WERI-Rb-1 (cell line): Measurements from ENCODE around the gene FOXD2.

Experiments
- DNase-seq: peaks from one replicate; pipeline ENCODE4 v3.0.0-alpha.2; 2020
- H3K27ac ChIP-seq: fragments of 250-450 bp; sonication (Bioruptor Pico); 2 replicates; pipeline ENCODE4 v1.5.1; 2020; ENCODE audit warnings: mild to moderate bottlenecking, moderate library complexity
- H3K27me3 ChIP-seq: fragments of 250-450 bp; sonication (Bioruptor Pico); 2 replicates; pipeline ENCODE4 v1.5.1; 2021; ENCODE audit warnings: mild to moderate bottlenecking, low read depth, moderate library complexity; ENCODE audit not compliant: insufficient read depth, severe bottlenecking
- H3K36me3 ChIP-seq: fragments of 250-450 bp; sonication (Bioruptor Pico); 2 replicates; pipeline ENCODE4 v1.5.1; 2020; ENCODE audit warnings: mild to moderate bottlenecking, moderate library complexity
- H3K4me3 ChIP-seq: 2 replicates; pipeline ENCODE4 v1.5.1; 2011; ENCODE audit warnings: low read depth, mild to moderate bottlenecking, control low read depth, low read length
- H3K9me3 ChIP-seq: fragments of 250-450 bp; sonication (Bioruptor Pico); 2 replicates; pipeline ENCODE4 v1.5.1; 2021; ENCODE audit warnings: mild to moderate bottlenecking, moderate library complexity; ENCODE audit not compliant: severe bottlenecking
- CTCF ChIP-seq: IDR thresholded peaks from 2 replicates; pipeline ENCODE4 v1.5.1; 2011; ENCODE audit warnings: low read depth, mild to moderate bottlenecking, control low read depth, inconsistent platforms, low read length

The FOXD2 gene

GRCh38 chr1:47434051-47434842 lies 3.6 kb upstream of the FOXD2 start:
- no peak for TF ChIP-seq CTCF
- H3K27me3 ChIP-seq: peaks cover 13% of the 10 kb centered on the region
- no peak overlapping the region for H3K4me3 ChIP-seq
- no peaks in the 10 kb centered on the region for H3K36me3 ChIP-seq
- no peak overlapping the region for H3K27ac ChIP-seq
- H3K9me3 ChIP-seq: no peaks in the 10 kb centered on the region
- no peak for DNase-seq

- no peak for DNase-seq
- Histone ChIP-seq H3K27me3 (peaks cover 27% of the 10 kb centered on the region), H3K27ac (no peak overlapping the region), H3K9me3 (no peaks in the 10 kb centered on the region), H3K36me3 (no peaks in the 10 kb centered on the region), H3K4me3 (no peak overlapping the region)
- TF ChIP-seq CTCF: no peak
Observed at GRCh38 chr1:47435506-47436303, 2.1 kb upstream of the FOXD2 start.

GRCh38 chr1:47436304-47436978 lies 1.4 kb upstream of the FOXD2 start:
- peak; percentile 100 for TF ChIP-seq CTCF
- peak overlapping the region; percentile 56 for H3K4me3 ChIP-seq
- H3K36me3 ChIP-seq: no peaks in the 10 kb centered on the region
- H3K27ac ChIP-seq: no peak overlapping the region
- DNase-seq: peak; percentile 78
- H3K27me3 ChIP-seq: peaks cover 35% of the 10 kb centered on the region
- no peaks in the 10 kb centered on the region for H3K9me3 ChIP-seq

GRCh38 chr1:47436979-47437446 lies 831 bp upstream of the FOXD2 start:
- no peaks in the 10 kb centered on the region for H3K9me3 ChIP-seq
- H3K27me3 ChIP-seq: peaks cover 40% of the 10 kb centered on the region
- H3K4me3 ChIP-seq: peak overlapping the region; percentile 56
- TF ChIP-seq CTCF: no peak
- peak; percentile 25 for DNase-seq
- peak overlapping the region; percentile 74 for H3K27ac ChIP-seq
- no peaks in the 10 kb centered on the region for H3K36me3 ChIP-seq

GRCh38 chr1:47438165-47439016 lies 547 bp downstream of the FOXD2 start:
- no peak for TF ChIP-seq CTCF
- peaks cover 54% of the 10 kb centered on the region for H3K27me3 ChIP-seq
- no peaks in the 10 kb centered on the region for H3K9me3 ChIP-seq
- H3K27ac ChIP-seq: no peak overlapping the region
- no peak for DNase-seq
- H3K4me3 ChIP-seq: peak overlapping the region; percentile 56
- no peaks in the 10 kb centered on the region for H3K36me3 ChIP-seq
